Loucy (cell line): ENCODE results near the gene MEP1B.

ENCODE experiments used
- EZH2phosphoT487 ChIP-seq: fragments of 200-600 bp; IDR thresholded peaks from 2 replicates; pipeline ENCODE4 v1.6.1; 2018; ENCODE audit warnings: antibody characterized with exemption, mild to moderate bottlenecking, moderate library complexity, borderline replicate concordance
- TF ChIP-seq, protein P1 (sequence below): fragments of 200-600 bp; sonication (generic); conservative IDR thresholded peaks from 2 replicates; pipeline ENCODE4 v1.5.1; 2014; ENCODE audit warnings: mild to moderate bottlenecking, antibody characterized with exemption, low read length

DNA sequence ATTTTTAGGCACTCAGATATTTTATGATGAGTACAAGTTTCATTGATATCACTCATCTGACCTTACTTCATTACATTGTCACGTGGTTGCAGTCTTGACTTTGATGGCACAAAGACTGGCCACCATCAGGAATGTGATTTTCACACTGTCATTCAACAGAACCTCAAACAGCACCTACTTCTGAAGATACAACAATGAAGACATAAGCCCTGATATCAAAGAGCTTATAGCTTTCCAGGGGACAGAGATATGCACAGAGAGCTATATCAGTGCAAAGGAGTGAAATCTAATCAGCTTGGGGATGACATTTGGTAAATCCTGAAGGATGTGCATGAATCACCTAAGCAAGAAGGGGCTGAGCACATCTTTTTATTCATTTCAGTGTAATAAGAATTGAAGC, 72.3 kb downstream of the MEP1B start:
- TF ChIP-seq, protein P1, sequence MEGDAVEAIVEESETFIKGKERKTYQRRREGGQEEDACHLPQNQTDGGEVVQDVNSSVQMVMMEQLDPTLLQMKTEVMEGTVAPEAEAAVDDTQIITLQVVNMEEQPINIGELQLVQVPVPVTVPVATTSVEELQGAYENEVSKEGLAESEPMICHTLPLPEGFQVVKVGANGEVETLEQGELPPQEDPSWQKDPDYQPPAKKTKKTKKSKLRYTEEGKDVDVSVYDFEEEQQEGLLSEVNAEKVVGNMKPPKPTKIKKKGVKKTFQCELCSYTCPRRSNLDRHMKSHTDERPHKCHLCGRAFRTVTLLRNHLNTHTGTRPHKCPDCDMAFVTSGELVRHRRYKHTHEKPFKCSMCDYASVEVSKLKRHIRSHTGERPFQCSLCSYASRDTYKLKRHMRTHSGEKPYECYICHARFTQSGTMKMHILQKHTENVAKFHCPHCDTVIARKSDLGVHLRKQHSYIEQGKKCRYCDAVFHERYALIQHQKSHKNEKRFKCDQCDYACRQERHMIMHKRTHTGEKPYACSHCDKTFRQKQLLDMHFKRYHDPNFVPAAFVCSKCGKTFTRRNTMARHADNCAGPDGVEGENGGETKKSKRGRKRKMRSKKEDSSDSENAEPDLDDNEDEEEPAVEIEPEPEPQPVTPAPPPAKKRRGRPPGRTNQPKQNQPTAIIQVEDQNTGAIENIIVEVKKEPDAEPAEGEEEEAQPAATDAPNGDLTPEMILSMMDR = no peak
- no peak for TF ChIP-seq EZH2phosphoT487
